Mucosa of descending colon (tissue), 3 donors: ENCODE data around the gene C7orf25. TPM values are rescaled to one million over a fixed set of nuclear protein-coding genes. Genes with fewer than 3 reads are reported as not detected.

Source experiments
- ATAC-seq: fragments of 200-7000 bp; cut with Tn5 transposase; one replicate; pipeline ENCODE4 v1.9.1; 2020; ENCODE audit warnings: mild to moderate bottlenecking, moderate library complexity
- DNase-seq, 3 donors: peaks; one replicate each; pipeline ENCODE4 v3.0.0-alpha.2; 2020
- H3K36me3 ChIP-seq: fragments of 200-600 bp; one replicate; pipeline ENCODE4 v1.8.0; 2021; ENCODE audit warnings: low read depth, mild to moderate bottlenecking
- H3K4me1 ChIP-seq: fragments of 200-600 bp; one replicate; pipeline ENCODE4 v1.8.0; 2021; ENCODE audit warnings: low read depth, mild to moderate bottlenecking
- H3K4me3 ChIP-seq: fragments of 200-600 bp; one replicate; pipeline ENCODE4 v1.8.0; 2021; ENCODE audit warnings: mild to moderate bottlenecking
- H3K9me3 ChIP-seq: fragments of 200-600 bp; one replicate; pipeline ENCODE4 v1.8.0; 2021; ENCODE audit warnings: mild to moderate bottlenecking
- intact Hi-C, 2 donors: fragments of 100-400 bp; cut with DNase I in 1 of 2; cut with micrococcal nuclease in 1 of 2; formaldehyde crosslinking; loops; one replicate each; pipeline versions ENCODE4 v1.11.0 to v1.11.1; 2022; cut with DNase I, micrococcal nuclease
- total RNA-seq, 3 donors: library from RNA; stranded (reverse); fragmentation: NEBNext Ultra II Directional in 2 of 3; extraction: Animal tissue kit (Norgen Biotek cat#: 25700) in 2 of 3; gene quantifications; one replicate each; pipeline versions ENCODE4 v1.2.1 to v1.2.4, GENCODE V29; 2021 to 2023
- TF ChIP-seq, protein P1 (sequence below): fragments of 200-600 bp; IDR thresholded peaks from one replicate; pipeline ENCODE4 v1.8.0; 2022; ENCODE audit warnings: antibody characterized with exemption, mild to moderate bottlenecking
- donor health status: DM: no; HTN: no; CAD: no; lungs with moderate emphysema.
- donor health status: DM: no; HTN: no; CAD: no.
- donor health status: DM: no; HTN: yes; CAD: no.

Gene C7orf25
- total RNA-seq, 3 donors from 2014 or later, result 3.4 to 5.4 (median 4.3) TPM

DNA sequence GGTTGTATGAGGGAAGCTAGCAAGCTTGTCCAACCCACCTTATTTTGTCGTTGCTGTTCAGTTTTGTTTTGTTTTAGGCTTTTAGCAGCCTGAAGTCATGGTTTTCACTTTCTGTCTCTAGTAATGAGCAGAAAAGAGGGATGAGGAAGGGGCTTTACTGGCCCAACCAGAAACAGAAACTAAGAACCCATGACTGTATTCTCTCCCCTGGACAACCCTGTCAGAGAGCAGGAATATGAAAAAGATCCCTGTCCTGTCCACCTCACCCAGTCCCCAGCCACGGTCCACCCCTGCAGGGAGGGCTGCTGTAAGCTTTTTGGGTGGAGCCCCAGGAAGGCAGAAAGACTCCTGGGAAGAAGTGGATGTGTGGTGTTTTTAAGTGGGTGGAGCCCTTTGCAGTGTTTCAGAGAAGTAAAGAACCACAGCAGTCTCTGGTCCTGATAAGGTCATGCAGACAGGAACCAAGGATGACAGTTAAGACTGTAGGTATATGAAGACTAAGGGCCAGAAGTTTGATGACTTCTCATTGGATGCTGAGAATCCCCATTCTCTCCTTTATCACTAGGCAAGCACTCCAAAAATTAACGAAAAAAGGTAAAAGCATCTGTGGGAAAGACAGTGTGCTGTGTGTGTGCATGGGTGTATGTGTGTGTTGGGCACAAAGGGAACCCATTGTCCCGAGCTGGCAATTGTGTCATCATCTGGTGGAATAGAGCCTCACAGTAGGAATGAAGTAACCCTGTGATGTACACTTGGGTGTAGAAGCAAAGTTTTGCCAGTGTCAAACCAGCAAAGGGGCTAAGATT is 34.2 kb upstream of the C7orf25 start:
- intact Hi-C loops, result loop anchor here in 1 of 2 donors (10.0 kb wide), 1 partner anchor 319 kb away; no protein-coding TSS in a partner anchor
- ATAC-seq (no peak), DNase-seq (no peak)
- no peaks in the 10 kb centered on the region for H3K4me1 ChIP-seq
- no peak overlapping the region for H3K4me3 ChIP-seq
- H3K36me3 ChIP-seq, result no peaks in the 10 kb centered on the region
- no peaks in the 10 kb centered on the region for H3K9me3 ChIP-seq
- TF ChIP-seq, protein P1, sequence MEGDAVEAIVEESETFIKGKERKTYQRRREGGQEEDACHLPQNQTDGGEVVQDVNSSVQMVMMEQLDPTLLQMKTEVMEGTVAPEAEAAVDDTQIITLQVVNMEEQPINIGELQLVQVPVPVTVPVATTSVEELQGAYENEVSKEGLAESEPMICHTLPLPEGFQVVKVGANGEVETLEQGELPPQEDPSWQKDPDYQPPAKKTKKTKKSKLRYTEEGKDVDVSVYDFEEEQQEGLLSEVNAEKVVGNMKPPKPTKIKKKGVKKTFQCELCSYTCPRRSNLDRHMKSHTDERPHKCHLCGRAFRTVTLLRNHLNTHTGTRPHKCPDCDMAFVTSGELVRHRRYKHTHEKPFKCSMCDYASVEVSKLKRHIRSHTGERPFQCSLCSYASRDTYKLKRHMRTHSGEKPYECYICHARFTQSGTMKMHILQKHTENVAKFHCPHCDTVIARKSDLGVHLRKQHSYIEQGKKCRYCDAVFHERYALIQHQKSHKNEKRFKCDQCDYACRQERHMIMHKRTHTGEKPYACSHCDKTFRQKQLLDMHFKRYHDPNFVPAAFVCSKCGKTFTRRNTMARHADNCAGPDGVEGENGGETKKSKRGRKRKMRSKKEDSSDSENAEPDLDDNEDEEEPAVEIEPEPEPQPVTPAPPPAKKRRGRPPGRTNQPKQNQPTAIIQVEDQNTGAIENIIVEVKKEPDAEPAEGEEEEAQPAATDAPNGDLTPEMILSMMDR, result no peak

DNA sequence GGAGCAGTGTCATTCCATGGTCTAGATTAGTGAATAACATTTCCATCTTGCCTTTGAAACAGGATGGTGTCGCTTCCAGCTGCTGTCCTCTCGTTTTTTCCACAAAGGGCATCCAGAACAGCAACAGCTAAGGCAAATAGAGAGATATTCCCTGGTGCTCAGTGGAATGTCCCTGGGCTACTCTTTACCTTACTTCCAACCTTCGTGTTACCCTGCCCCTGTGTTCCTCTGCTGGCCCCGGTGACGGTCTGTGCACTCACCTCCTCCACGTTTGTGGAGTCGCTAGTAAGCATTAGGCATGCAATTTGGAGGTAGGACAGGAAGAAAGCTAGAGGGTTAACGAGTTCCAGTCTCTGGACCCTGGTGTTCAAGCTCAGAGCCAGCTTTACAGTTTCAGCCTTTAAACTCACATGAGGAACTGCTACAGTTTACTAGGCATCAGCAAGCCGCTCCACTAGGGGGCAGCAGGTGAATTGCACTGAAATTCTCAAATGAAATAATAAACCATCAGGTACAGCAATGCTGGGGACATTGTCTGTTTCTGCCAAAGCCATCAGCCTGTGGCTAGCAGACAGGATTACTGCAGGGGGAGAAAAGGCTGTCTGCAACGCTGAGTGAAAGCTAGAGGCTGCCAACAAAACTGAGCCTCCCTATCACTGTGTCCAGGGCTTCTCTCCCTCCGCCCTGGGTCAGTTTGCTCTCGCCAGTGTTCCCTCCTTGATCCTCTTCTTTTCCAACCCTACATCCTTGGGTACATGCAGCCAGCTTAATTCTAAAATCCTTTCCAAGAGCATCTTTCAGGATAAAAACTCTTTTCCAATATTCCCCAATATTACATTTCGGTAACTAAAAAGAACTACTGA is 29.3 kb upstream of the C7orf25 start:
- Histone ChIP-seq H3K36me3 (no peaks in the 10 kb centered on the region), H3K9me3 (no peaks in the 10 kb centered on the region), H3K4me3 (no peak overlapping the region), H3K4me1 (no peaks in the 10 kb centered on the region)
- DNase-seq (peak; percentile 57 to 96 (median 77)), ATAC-seq (peak; percentile 76)
- intact Hi-C loops, result loop anchor here in 1 of 2 donors (10.0 kb wide), 1 partner anchor 324 kb away; no protein-coding TSS in a partner anchor
- TF ChIP-seq, protein P1, result peak; percentile 78

DNA sequence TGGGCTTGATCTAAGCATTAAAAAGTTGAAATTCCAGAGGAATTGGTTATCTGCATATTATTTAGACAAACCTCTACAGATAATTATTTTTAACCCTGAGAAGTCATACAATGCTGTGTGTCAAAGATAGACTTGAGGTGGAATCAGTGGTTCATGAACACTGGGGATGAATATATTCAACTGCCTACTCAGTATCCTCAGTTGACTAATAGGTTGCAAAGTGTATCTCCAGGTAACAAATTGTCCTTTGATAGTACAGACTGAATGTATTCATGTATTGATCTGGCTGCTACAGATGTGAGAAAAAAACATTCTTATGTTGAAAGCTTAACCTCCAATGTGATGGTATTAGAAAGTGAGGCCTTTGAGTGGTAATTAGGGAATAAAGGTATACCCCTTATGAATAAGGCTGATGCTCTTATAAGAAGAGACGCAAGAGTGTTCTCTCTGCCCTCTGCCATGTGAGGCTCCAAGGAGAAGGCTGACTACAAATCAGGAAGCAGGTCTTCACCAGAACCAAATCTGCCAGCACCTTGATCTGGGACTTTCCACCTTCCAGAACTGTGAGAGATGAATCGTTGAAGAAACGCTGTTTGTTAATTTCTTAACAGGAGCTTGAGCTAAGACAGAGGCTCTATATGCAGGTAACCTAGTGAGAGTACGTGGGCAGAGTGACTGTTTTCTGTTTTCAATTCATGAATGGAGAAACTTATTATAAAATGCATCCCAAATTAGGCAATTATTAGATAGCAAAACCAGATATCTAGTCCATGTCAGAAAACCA is 27.8 kb upstream of the C7orf25 start:
- Histone ChIP-seq H3K36me3 (no peaks in the 10 kb centered on the region), H3K4me3 (no peak overlapping the region), H3K9me3 (no peaks in the 10 kb centered on the region), H3K4me1 (no peaks in the 10 kb centered on the region)
- TF ChIP-seq, protein P1, result no peak
- intact Hi-C loops, result loop anchor here in 1 of 2 donors (10.0 kb wide), 1 partner anchor 325 kb away; no protein-coding TSS in a partner anchor
- ATAC-seq, result no peak
- DNase-seq, result no peak

DNA sequence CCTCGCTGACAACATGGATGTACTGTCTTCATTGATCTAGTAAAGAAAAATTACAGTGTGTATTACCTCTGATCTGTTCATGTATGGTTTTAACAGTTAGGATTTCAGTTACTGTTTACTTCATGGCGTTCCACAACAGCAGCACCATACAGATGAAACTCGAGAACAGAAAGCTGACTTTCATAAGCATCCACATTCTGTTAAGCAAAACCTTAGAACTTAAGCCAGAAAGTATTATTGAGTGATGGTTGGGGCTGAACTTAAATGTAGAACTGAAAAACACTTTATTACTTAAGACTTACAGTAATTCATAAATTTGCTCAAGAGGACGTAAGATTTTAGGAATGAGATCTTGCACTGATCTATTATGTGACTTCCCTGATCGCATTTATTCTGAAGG is 24.0 kb upstream of the C7orf25 start:
- Histone ChIP-seq H3K9me3 (no peaks in the 10 kb centered on the region), H3K36me3 (no peaks in the 10 kb centered on the region), H3K4me1 (peaks cover 8% of the 10 kb centered on the region), H3K4me3 (no peak overlapping the region)
- intact Hi-C loops, result no loop called here
- no peak for DNase-seq
- no peak for ATAC-seq
- TF ChIP-seq, protein P1, result no peak

DNA sequence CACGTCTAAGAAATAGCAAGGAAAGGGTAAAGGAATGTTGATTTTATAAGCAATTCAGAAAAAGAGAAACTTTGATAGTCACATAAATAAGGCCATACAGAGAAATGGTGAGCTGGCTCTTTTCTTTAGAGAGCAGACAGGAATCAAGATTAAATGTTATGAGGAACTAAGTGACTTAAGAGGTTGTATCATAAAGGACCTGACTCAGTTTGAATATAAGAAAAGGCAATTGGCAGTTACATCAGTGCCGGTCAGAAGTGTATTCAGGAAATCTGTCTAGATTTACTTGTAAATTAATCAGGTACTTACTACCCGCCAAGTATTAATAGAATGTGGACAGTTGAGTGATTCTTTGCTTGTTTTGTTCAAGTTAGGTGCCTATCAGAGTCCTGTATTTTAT is 22.4 kb upstream of the C7orf25 start:
- Histone ChIP-seq H3K4me1 (peaks cover 24% of the 10 kb centered on the region), H3K4me3 (no peak overlapping the region), H3K9me3 (no peaks in the 10 kb centered on the region), H3K36me3 (no peaks in the 10 kb centered on the region)
- ATAC-seq (no peak), DNase-seq (no peak)
- intact Hi-C loops, result no loop called here
- TF ChIP-seq, protein P1, result no peak
